K562 (cell line): Measurements from ENCODE around the gene NINJ2. TPM values are rescaled to one million over a fixed set of nuclear protein-coding genes. Genes with fewer than 3 reads are reported as not detected.

Source experiments
- CREM ChIP-seq: IDR thresholded peaks from 2 replicates; pipeline ENCODE4 v1.6.1; 2014; ENCODE audit warnings: antibody characterized with exemption, low read depth
- JUND ChIP-seq, 2 experiments: IDR thresholded peaks; 2 replicates in 1 of 2; 3 replicates in 1 of 2; pipeline ENCODE4 v1.6.1; 2011; ENCODE audit warnings: borderline replicate concordance in 2 of 2, low read depth in 2 of 2, low read length in 2 of 2, improper control_type of control experiment in 1 of 2, missing biosample characterization in 1 of 2, missing genetic modification characterization in 1 of 2, missing genetic modification reagents in 1 of 2
- RBFOX2 ChIP-seq: fragments of 200-400 bp; formaldehyde crosslinking; IDR thresholded peaks from 2 replicates; pipeline ENCODE4 v1.6.1; 2017; ENCODE audit warnings: low read depth, mild to moderate bottlenecking, low read length, moderate library complexity
- SNIP1 ChIP-seq: fragments of 450-650 bp; IDR thresholded peaks from 2 replicates; pipeline ENCODE4 v1.7.1; 2017; ENCODE audit warnings: low read depth, mild to moderate bottlenecking
- SOX6 ChIP-seq: fragments of 450-650 bp; IDR thresholded peaks from 2 replicates; pipeline ENCODE4 v1.6.1; 2014; ENCODE audit warnings: mild to moderate bottlenecking
- polyA plus RNA-seq, 8 experiments: library from polyadenylated mRNA; depleted of rRNA in 4 of 8; stranded (reverse) in 5 of 8; unstranded in 3 of 8; fragments of >200 nt; fragmentation: Nextera tagmentation in 2 of 8; fragmentation: Illumina TruSeq in 1 of 8; extraction: Ambion mirVana in 2 of 8; extraction: Trizol in 1 of 8; gene quantifications; 2 replicates each; pipeline versions ENCODE4 v1.2.1 to v1.2.3, GENCODE V29; 2011 to 2014; ENCODE audit warnings: inconsistent platforms in 1 of 8, missing spikeins in 1 of 8
- total RNA-seq, 7 experiments: library from RNA; depleted of rRNA in 6 of 7; stranded (reverse); fragments of >200 nt in 6 of 7; fragmentation: Illumina TruSeq in 2 of 7; extraction: Trizol in 2 of 7; gene quantifications; 2 replicates each; pipeline versions ENCODE4 v1.2.1 to v1.2.3, GENCODE V29; 2011 to 2021; ENCODE audit warnings: low replicate concordance in 1 of 7
- TF ChIP-seq, protein P1 (sequence below): fragments of 450-650 bp; IDR thresholded peaks from 2 replicates; pipeline ENCODE4 v1.6.1; 2016; ENCODE audit warnings: mild to moderate bottlenecking

Gene NINJ2
- total and polyA plus RNA-seq, 9 of the 15 experiments (the other 6 are each of a cell fraction or from before 2014, with no cell fraction given), result 2.6 to 16.0 (median 4.5) TPM

- TF ChIP-seq JUND (IDR thresholded peaks at IDR 0.05; ENCODE audit: borderline replicate concordance, low read depth, low read length), result peak; percentile 85
- peak; percentile 80; the same call in 1 of the 3 replicates for TF ChIP-seq JUND (tag; IDR thresholded peaks at IDR 0.05; ENCODE audit: borderline replicate concordance, low read depth, low read length)
- no peak for TF ChIP-seq SNIP1
- TF ChIP-seq, protein P1, sequence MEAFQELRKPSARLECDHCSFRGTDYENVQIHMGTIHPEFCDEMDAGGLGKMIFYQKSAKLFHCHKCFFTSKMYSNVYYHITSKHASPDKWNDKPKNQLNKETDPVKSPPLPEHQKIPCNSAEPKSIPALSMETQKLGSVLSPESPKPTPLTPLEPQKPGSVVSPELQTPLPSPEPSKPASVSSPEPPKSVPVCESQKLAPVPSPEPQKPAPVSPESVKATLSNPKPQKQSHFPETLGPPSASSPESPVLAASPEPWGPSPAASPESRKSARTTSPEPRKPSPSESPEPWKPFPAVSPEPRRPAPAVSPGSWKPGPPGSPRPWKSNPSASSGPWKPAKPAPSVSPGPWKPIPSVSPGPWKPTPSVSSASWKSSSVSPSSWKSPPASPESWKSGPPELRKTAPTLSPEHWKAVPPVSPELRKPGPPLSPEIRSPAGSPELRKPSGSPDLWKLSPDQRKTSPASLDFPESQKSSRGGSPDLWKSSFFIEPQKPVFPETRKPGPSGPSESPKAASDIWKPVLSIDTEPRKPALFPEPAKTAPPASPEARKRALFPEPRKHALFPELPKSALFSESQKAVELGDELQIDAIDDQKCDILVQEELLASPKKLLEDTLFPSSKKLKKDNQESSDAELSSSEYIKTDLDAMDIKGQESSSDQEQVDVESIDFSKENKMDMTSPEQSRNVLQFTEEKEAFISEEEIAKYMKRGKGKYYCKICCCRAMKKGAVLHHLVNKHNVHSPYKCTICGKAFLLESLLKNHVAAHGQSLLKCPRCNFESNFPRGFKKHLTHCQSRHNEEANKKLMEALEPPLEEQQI, result no peak
- peak; percentile 45; the same call in 1 of the 2 replicates for TF ChIP-seq RBFOX2
- no peak for TF ChIP-seq SOX6
- TF ChIP-seq CREM, result 0 out of 2 replicates have a peak, but pooled peaks have one; percentile 3
- TF ChIP-seq, all 486 proteins: peak for 13
Observed at GRCh38 chr12:570435-570920, 92.8 kb downstream of the NINJ2 start (continued).
